Glutamatergic neuron (in vitro differentiated cells): Measurements from ENCODE around the gene MYH3. TPM values are rescaled to one million over a fixed set of nuclear protein-coding genes. Genes with fewer than 3 reads are reported as not detected.
A peak's percentile ranks its signal among the peaks of the same experiment; 100 is the strongest.

ENCODE experiments used
- DNase-seq: peaks from one replicate; pipeline ENCODE4 v3.0.0; 2022
- H3K27ac Mint-ChIP-seq: one replicate; pipeline ENCODE4 v1.8.0; 2020; ENCODE audit warnings: mild to moderate bottlenecking, mixed read lengths, inconsistent platforms; ENCODE audit not compliant: unreplicated experiment
- H3K27me3 Mint-ChIP-seq: one replicate; pipeline ENCODE4 v1.8.0; 2020; ENCODE audit warnings: mild to moderate bottlenecking, moderate library complexity, mixed read lengths, inconsistent platforms; ENCODE audit not compliant: unreplicated experiment
- H3K36me3 Mint-ChIP-seq: one replicate; pipeline ENCODE4 v1.8.0; 2020; ENCODE audit warnings: mild to moderate bottlenecking, mixed read lengths, inconsistent platforms; ENCODE audit not compliant: unreplicated experiment
- H3K4me1 Mint-ChIP-seq: one replicate; pipeline ENCODE4 v1.8.0; 2020; ENCODE audit warnings: mild to moderate bottlenecking, low read depth, mixed read lengths, inconsistent platforms; ENCODE audit not compliant: unreplicated experiment
- H3K4me3 Mint-ChIP-seq: one replicate; pipeline ENCODE4 v1.8.0; 2020; ENCODE audit warnings: mild to moderate bottlenecking, mixed read lengths, inconsistent platforms; ENCODE audit not compliant: unreplicated experiment
- H3K9me3 Mint-ChIP-seq: one replicate; pipeline ENCODE4 v1.8.0; 2020; ENCODE audit warnings: mild to moderate bottlenecking, moderate library complexity, mixed read lengths, inconsistent platforms; ENCODE audit not compliant: unreplicated experiment
- CTCF ChIP-seq: fragments of 200-600 bp; sonication (generic); IDR thresholded peaks from one replicate; pipeline ENCODE4 v1.5.0; 2021; ENCODE audit not compliant: partially characterized antibody, unreplicated experiment
- total RNA-seq: library from RNA; stranded (reverse); fragmentation: NEBNext Ultra II Directional; extraction: Animal tissue kit (Norgen Biotek cat#: 25700); gene quantifications from one replicate; pipeline ENCODE4 v1.2.1, GENCODE V29; 2021; ENCODE audit not compliant: unreplicated experiment

MYH3 gene
- total RNA-seq, 1 donor from 2014 or later: 2.1 TPM

GRCh38 chr17:10617120-10617505, 40.0 kb downstream of the MYH3 start:
- no peak for TF ChIP-seq CTCF
- Mint-ChIP-seq H3K9me3 (peaks cover 4% of the 10 kb centered on the region), H3K4me3 (no peak overlapping the region), H3K27me3 (peaks cover 5% of the 10 kb centered on the region), H3K4me1 (peaks cover 2% of the 10 kb centered on the region), H3K36me3 (no peaks in the 10 kb centered on the region), H3K27ac (no peak overlapping the region)
- no peak for DNase-seq

- Mint-ChIP-seq H3K4me3 (no peak overlapping the region), H3K36me3 (no peaks in the 10 kb centered on the region), H3K4me1 (peaks cover 2% of the 10 kb centered on the region), H3K27me3 (peaks cover 3% of the 10 kb centered on the region), H3K27ac (no peak overlapping the region), H3K9me3 (peaks cover 4% of the 10 kb centered on the region)
- DNase-seq: peak; percentile 95
- TF ChIP-seq CTCF: peak; percentile 99
Measured at GRCh38 chr17:10616502-10617119, 40.5 kb downstream of the MYH3 start.

- no peak overlapping the region for H3K27ac Mint-ChIP-seq
- TF ChIP-seq CTCF: peak; percentile 85
- peaks cover 3% of the 10 kb centered on the region for H3K9me3 Mint-ChIP-seq
- H3K36me3 Mint-ChIP-seq: peaks cover 7% of the 10 kb centered on the region
- peak; percentile 80 for DNase-seq
- peaks cover 2% of the 10 kb centered on the region for H3K27me3 Mint-ChIP-seq
- H3K4me1 Mint-ChIP-seq: peaks cover 2% of the 10 kb centered on the region
- no peak overlapping the region for H3K4me3 Mint-ChIP-seq
Measured at GRCh38 chr17:10614536-10615155, 42.5 kb downstream of the MYH3 start.

GRCh38 chr17:10613775-10614513, 43.2 kb downstream of the MYH3 start:
- no peak for DNase-seq
- peaks cover 3% of the 10 kb centered on the region for H3K9me3 Mint-ChIP-seq
- peaks cover 2% of the 10 kb centered on the region for H3K27me3 Mint-ChIP-seq
- H3K27ac Mint-ChIP-seq: no peak overlapping the region
- no peak for TF ChIP-seq CTCF
- peaks cover 7% of the 10 kb centered on the region for H3K36me3 Mint-ChIP-seq
- peaks cover 2% of the 10 kb centered on the region for H3K4me1 Mint-ChIP-seq
- H3K4me3 Mint-ChIP-seq: no peak overlapping the region
